DOHH2 (cell line): ENCODE measurements around the gene FBXL12.

ENCODE experiments used
- EZH2phosphoT487 ChIP-seq: fragments of 200-600 bp; sonication (generic); IDR thresholded peaks from 2 replicates; pipeline ENCODE4 v1.6.1; 2017; ENCODE audit warnings: borderline replicate concordance, mild to moderate bottlenecking, antibody characterized with exemption, low read length, moderate library complexity, mixed read lengths
- TF ChIP-seq, protein P1 (sequence below): fragments of 200-600 bp; sonication (generic); IDR thresholded peaks from one replicate; pipeline ENCODE4 v1.5.1; 2014; ENCODE audit warnings: antibody characterized with exemption, mild to moderate bottlenecking, low read depth, low read length; ENCODE audit not compliant: poor library complexity, severe bottlenecking

DNA sequence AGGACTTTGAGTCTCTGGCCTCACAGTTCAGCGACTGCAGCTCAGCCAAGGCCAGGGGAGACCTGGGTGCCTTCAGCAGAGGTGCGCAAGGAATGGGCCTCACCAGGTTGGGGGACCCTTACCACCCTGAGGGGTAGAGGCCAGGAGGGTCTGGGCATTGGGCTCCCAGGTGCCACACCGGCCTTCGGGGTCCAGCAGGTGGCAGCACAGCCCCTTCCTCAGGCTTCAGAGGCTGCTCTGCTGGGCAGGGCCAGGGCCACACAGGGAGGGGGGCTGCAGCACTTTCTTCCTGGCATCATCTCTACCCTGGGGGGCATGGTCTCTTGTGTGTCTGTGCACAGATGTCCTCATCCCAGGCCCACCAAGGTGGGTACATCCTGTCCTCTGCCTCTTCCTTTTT, 29.2 kb upstream of the FBXL12 start:
- TF ChIP-seq, protein P1, sequence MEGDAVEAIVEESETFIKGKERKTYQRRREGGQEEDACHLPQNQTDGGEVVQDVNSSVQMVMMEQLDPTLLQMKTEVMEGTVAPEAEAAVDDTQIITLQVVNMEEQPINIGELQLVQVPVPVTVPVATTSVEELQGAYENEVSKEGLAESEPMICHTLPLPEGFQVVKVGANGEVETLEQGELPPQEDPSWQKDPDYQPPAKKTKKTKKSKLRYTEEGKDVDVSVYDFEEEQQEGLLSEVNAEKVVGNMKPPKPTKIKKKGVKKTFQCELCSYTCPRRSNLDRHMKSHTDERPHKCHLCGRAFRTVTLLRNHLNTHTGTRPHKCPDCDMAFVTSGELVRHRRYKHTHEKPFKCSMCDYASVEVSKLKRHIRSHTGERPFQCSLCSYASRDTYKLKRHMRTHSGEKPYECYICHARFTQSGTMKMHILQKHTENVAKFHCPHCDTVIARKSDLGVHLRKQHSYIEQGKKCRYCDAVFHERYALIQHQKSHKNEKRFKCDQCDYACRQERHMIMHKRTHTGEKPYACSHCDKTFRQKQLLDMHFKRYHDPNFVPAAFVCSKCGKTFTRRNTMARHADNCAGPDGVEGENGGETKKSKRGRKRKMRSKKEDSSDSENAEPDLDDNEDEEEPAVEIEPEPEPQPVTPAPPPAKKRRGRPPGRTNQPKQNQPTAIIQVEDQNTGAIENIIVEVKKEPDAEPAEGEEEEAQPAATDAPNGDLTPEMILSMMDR: peak; percentile 65
- TF ChIP-seq EZH2phosphoT487: no peak
